Measurements from ENCODE around the gene LARP4.

DNA sequence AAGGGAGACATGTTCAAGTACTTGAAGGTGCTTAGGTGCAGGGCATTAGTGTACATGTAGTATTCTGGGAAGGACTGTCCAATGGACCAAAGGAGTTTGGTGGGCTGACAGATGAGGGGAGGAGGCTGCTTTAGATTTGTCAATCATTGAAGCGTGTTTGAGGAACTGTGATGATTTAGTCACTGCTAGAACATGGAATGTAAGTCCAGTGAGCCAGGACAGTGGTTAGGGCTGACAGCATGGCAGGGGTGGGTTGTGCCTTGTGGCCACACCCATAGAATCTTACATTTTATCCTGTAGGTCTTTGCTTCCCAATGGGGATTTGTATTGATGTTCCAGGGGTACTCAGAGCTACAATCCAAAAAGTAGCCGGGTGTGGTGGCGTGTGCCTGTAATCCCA is 128.7 kb downstream of the LARP4 start:
- TF ChIP-seq, protein P1, sequence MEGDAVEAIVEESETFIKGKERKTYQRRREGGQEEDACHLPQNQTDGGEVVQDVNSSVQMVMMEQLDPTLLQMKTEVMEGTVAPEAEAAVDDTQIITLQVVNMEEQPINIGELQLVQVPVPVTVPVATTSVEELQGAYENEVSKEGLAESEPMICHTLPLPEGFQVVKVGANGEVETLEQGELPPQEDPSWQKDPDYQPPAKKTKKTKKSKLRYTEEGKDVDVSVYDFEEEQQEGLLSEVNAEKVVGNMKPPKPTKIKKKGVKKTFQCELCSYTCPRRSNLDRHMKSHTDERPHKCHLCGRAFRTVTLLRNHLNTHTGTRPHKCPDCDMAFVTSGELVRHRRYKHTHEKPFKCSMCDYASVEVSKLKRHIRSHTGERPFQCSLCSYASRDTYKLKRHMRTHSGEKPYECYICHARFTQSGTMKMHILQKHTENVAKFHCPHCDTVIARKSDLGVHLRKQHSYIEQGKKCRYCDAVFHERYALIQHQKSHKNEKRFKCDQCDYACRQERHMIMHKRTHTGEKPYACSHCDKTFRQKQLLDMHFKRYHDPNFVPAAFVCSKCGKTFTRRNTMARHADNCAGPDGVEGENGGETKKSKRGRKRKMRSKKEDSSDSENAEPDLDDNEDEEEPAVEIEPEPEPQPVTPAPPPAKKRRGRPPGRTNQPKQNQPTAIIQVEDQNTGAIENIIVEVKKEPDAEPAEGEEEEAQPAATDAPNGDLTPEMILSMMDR (IDR thresholded peaks at IDR 0.05), result no peak
- no peak for TF ChIP-seq POLR2A (IDR thresholded peaks at IDR 0.05)

Data from Peyer's patch (tissue), 4 donors.